ENCODE results near the gene SMPDL3A. TPM values are rescaled to one million over a fixed set of nuclear protein-coding genes. Genes with fewer than 3 reads are reported as not detected.

The SMPDL3A gene
- total RNA-seq, 1 donor from 2014 or later: 5.4 TPM

DNA sequence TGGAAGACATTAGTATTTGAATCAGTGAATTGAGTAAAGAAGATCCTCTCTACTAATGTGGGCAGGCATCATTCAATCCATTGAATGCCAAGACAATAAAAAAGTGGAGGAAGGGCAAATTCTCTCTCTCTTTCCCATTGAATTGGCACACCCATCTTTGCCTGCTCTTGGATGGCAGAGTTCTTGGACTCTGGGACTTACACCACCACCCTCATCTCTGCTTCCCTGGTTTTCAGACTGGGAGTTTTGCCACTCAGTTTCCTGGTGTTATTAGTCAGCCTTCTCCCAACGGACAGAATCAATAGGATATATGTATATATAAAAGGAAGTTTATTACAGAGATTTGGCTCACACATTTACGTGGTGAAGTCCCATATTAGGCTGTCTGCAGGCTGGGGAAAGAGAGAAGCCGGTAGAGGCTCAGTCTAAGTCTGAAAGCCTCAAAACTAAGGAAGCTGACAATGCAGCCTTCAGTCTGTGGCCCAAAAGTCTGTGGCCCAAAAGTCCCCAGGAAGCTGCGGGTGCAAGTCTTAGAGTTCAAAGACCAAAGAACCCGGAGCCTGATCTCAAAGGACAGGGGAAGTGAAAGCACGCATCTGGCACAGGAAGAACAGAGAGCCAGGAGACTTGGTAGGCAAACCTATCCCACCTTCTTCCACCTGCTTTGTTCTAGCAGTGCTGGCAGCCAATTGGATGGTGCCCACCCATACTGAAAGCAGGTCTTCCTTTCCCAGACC, 64.4 kb downstream of the SMPDL3A start:
- no peak for DNase-seq (ENCODE audit: low read depth in 2 of 2)

Other genes starting within 250 kb of the SMPDL3A start
- 0.20 TPM in 1 of 2 replicates, not detected in the other for gene PKIB, start 178.9 kb upstream of the SMPDL3A start, total RNA-seq
- not detected in 2 replicates for gene FABP7, start 9.5 kb upstream of the SMPDL3A start, total RNA-seq
- not detected in 2 replicates for gene CLVS2, start 207.0 kb downstream of the SMPDL3A start, total RNA-seq

Measured in lung microvascular endothelial cell (primary cell).